Mesothelial cell of epicardium (in vitro differentiated cells): ENCODE data around the gene ELMO1. TPM values are rescaled to one million over a fixed set of nuclear protein-coding genes. Genes with fewer than 3 reads are reported as not detected.

Source experiments
- DNase-seq, 2 experiments: peaks; one replicate each; pipeline ENCODE4 v3.0.0; 2021; ENCODE audit warnings: low spot score in 2 of 2; ENCODE audit not compliant: unreplicated experiment in 2 of 2
- H3K27ac Mint-ChIP-seq: 2 replicates; pipeline ENCODE4 v1.8.0; 2021; ENCODE audit warnings: mixed read lengths
- H3K27me3 Mint-ChIP-seq: 2 replicates; pipeline ENCODE4 v1.8.0; 2021; ENCODE audit warnings: low read depth, mixed read lengths
- H3K36me3 Mint-ChIP-seq: 2 replicates; pipeline ENCODE4 v1.8.0; 2021; ENCODE audit warnings: mixed read lengths
- H3K4me1 Mint-ChIP-seq: 2 replicates; pipeline ENCODE4 v1.8.0; 2021; ENCODE audit warnings: mixed read lengths
- H3K4me3 Mint-ChIP-seq: 2 replicates; pipeline ENCODE4 v1.8.0; 2021; ENCODE audit warnings: mild to moderate bottlenecking, moderate library complexity, mixed read lengths
- H3K9me3 Mint-ChIP-seq: 2 replicates; pipeline ENCODE4 v1.8.0; 2021; ENCODE audit warnings: mixed read lengths
- total RNA-seq: library from RNA; stranded (reverse); gene quantifications from 3 replicates; pipeline ENCODE4 v1.2.1, GENCODE V29; 2021
- TF ChIP-seq, protein P1 (sequence below): fragments of 200-600 bp; sonication (generic); IDR thresholded peaks from one replicate; pipeline ENCODE4 v1.5.0; 2021; ENCODE audit warnings: antibody characterized with exemption; ENCODE audit not compliant: unreplicated experiment

ELMO1 gene
- total RNA-seq, 1 donor from 2014 or later = 9.6 TPM

DNA sequence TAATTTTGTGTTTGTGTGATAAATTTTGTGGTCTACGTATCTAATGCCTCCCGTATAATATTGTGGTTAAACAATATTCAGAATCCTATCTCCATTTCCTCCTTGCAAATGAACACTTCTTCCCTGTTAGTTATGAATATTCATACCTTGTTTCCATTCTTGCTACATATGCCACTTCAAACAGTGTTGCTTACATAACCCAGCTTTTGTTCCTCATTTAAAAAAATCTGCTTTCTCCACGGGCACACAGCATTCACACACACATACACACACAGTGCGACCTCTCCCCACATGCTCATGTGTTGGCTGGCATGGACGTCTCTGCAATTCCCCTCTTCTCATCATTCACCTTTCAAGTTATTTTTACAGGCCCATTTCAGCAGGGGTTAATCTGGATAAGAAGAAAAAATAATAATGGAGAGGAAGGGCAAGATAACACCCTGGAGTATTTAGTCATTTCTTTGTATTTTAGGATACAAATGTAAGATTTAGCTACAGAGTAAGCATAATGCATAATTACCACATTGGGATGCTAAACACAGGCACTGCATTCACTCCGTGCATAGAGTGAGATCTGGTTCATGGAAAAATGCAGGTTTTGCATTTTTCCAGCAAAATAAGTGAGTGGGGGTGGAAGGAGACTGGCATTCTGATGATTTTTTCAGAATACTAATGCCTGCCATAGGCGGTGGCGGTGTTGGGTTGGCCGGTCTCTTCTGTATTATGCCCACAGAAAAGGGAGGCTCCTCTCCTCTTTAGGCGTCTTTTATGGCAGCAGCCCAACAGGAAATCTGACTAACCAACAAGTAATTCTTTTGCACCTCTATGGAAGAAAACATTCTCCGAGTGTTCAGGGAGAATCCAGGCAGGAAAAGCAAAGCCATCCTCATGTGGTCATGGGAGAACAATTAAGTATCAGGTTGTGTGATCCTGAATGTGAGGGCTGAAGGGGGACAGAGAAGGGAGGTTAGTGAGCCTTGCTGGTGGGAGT lies 31.7 kb upstream of the ELMO1 start:
- TF ChIP-seq, protein P1, sequence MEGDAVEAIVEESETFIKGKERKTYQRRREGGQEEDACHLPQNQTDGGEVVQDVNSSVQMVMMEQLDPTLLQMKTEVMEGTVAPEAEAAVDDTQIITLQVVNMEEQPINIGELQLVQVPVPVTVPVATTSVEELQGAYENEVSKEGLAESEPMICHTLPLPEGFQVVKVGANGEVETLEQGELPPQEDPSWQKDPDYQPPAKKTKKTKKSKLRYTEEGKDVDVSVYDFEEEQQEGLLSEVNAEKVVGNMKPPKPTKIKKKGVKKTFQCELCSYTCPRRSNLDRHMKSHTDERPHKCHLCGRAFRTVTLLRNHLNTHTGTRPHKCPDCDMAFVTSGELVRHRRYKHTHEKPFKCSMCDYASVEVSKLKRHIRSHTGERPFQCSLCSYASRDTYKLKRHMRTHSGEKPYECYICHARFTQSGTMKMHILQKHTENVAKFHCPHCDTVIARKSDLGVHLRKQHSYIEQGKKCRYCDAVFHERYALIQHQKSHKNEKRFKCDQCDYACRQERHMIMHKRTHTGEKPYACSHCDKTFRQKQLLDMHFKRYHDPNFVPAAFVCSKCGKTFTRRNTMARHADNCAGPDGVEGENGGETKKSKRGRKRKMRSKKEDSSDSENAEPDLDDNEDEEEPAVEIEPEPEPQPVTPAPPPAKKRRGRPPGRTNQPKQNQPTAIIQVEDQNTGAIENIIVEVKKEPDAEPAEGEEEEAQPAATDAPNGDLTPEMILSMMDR = no peak
- no peak overlapping the region for H3K27ac Mint-ChIP-seq
- no peak for DNase-seq

DNA sequence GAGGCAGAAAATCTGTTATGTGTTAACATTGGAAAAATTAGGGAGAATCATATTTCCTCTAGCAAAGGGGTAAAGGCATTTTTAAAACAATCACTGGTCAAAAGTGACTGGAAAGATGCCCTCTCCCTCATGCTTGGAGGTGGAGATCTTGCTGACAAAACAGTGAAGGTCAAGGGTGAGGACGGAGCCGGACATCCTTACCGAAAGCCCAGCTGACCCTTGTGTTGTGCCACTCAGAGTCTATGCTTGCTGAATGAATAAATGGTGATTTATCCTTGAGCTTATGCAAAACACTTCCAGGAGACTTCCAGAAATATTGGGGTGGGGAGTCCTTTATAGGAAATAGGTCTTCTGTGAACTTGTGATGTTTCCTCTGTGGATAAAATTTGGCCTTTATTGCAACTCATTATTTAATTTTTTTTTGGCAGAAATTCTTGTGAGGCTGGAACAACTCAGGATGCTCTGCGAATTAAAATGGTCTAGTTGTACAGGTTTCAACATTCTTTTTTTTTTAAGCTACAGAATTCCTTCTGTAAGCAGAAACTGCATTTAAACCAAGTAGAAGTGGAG lies 28.3 kb upstream of the ELMO1 start:
- Mint-ChIP-seq H3K36me3 (no peaks in the 10 kb centered on the region), H3K4me3 (no peak overlapping the region), H3K27me3 (no peaks in the 10 kb centered on the region), H3K4me1 (no peaks in the 10 kb centered on the region), H3K9me3 (peaks cover 6% of the 10 kb centered on the region), H3K27ac (no peak overlapping the region)
- TF ChIP-seq, protein P1 = no peak
- no peak for DNase-seq

More for the DNA sequence above, 31.7 kb upstream of the ELMO1 start:
- Mint-ChIP-seq H3K4me1 (peaks cover 3% of the 10 kb centered on the region), H3K4me3 (no peak overlapping the region), H3K27me3 (no peaks in the 10 kb centered on the region), H3K9me3 (peaks cover 6% of the 10 kb centered on the region), H3K36me3 (no peaks in the 10 kb centered on the region)

DNA sequence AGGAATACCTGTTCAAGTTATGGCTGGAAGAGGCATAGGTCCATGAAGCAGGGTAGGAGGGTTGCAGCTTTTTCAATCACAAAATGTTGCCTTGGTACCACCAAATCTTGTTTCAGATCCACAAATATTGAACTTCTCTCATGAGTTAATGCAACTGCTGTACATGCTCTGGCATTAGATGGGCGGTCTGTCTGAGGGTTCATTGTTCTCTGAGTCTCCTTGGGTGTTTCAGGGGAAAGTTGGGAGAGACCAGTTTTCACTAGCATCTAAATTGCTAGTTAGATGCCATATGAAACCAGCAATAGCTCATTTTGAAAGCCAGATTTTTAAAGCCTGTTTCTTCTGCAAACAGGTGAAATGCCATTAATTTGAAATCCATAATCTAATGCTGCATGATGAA lies 27.8 kb upstream of the ELMO1 start:
- H3K4me1 Mint-ChIP-seq = no peaks in the 10 kb centered on the region
- DNase-seq = no peak
- no peaks in the 10 kb centered on the region for H3K36me3 Mint-ChIP-seq
- no peaks in the 10 kb centered on the region for H3K27me3 Mint-ChIP-seq
- H3K9me3 Mint-ChIP-seq = peaks cover 6% of the 10 kb centered on the region
- H3K4me3 Mint-ChIP-seq = no peak overlapping the region
- TF ChIP-seq, protein P1 = no peak
- no peak overlapping the region for H3K27ac Mint-ChIP-seq

DNA sequence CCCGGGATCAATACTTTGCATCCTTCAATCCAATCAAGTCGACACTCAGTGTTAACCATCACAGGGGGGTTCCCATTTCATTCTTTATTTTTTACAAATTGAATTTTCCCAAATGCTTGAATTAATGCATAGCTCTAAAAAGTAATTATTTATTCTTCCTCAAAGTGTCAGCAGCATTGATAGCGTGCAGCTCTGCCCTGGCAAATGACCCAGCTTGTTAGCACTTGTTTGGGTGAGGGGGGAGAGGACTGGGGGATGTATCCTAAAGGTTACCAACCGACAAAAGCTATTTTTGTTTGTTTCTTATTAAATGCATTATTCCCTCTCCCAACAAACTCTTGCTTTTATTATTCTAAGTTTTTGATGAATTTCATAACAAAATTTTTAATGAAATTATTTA lies 27.0 kb upstream of the ELMO1 start:
- Mint-ChIP-seq H3K9me3 (peaks cover 6% of the 10 kb centered on the region), H3K4me3 (no peak overlapping the region), H3K36me3 (no peaks in the 10 kb centered on the region), H3K27ac (no peak overlapping the region), H3K27me3 (no peaks in the 10 kb centered on the region), H3K4me1 (no peaks in the 10 kb centered on the region)
- DNase-seq = no peak
- TF ChIP-seq, protein P1 = no peak

DNA sequence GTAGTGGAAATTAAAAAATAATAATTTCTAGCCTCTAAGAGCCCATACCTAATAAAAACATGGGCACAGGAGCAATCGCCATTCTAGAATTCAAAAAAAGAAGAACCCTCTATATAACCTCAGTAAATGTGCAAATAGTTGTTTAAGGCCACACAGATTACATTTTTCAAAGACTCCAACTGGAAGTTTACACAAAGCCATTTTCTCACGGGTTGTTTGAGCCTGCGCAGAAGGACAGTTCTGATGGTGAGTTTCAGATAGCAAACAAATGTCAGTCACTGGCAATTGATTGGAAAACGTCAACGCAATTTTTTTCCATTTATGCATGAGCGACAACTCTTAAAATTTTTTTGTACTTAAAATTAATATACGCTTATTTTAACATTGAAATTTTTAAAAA lies 23.0 kb upstream of the ELMO1 start:
- H3K27me3 Mint-ChIP-seq = peaks cover 2% of the 10 kb centered on the region
- H3K9me3 Mint-ChIP-seq = peaks cover 5% of the 10 kb centered on the region
- no peak for DNase-seq
- no peak overlapping the region for H3K4me3 Mint-ChIP-seq
- H3K4me1 Mint-ChIP-seq = no peaks in the 10 kb centered on the region
- no peak overlapping the region for H3K27ac Mint-ChIP-seq
- H3K36me3 Mint-ChIP-seq = no peaks in the 10 kb centered on the region
- TF ChIP-seq, protein P1 = no peak
